ENCODE data around the gene CDC45.
"Not testable (repeated sequence)": the region's sequence is repeated elsewhere in the genome, so short reads cannot be mapped to it uniquely, and the experiment has no call there.

Gene CDC45

GRCh38 chr22:19443544-19444211 lies 36.0 kb upstream of the CDC45 start:
- Mint-ChIP-seq H3K36me3 (ENCODE audit: low read depth) (peaks cover 36% of the 10 kb centered on the region), H3K4me3 (no peak overlapping the region)

DNA sequence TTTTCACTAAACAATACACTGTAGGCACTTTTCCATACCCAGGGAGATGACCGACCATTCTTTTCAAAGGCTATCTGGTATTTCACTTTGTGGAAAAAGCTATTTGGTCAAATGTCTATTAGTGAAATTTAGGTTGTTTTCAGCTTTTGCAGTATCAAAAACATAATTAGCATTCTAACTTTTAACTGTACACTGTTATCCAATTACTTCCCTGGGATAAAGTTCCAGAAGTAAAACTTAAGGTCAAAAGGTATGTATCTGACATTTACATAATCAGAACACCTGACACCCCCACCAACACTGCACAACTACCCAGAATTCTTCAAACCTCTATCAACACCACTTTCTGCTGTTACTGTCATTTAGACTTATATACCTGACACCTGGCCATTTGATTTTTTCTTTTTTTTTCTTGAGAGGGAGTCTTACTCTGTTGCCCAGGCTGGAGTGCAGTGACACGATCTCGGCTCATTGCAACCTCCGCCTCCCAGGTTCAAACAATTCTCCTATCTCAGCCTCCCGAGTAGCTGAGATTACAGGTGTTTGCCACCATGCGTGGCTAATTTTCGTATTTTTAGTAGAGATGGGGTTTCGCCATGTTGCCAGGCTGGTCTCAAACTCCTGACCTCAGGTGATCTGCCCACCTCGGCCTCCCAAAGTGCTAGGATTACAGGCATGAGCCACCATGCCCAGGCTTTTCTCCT lies 34.3 kb upstream of the CDC45 start:
- ATAC-seq, H3K4me3 Mint-ChIP-seq, H3K9me3 Mint-ChIP-seq, H3K27ac Mint-ChIP-seq, DNase-seq, H3K27me3 Mint-ChIP-seq: not testable (repeated sequence)
- peaks cover 43% of the 10 kb centered on the region for H3K4me1 Mint-ChIP-seq
- peaks cover 30% of the 10 kb centered on the region for H3K36me3 Mint-ChIP-seq (ENCODE audit: low read depth)

More at GRCh38 chr22:19443544-19444211, 36.0 kb upstream of the CDC45 start:
- no peaks in the 10 kb centered on the region for H3K27me3 Mint-ChIP-seq
- no peak overlapping the region for H3K27ac Mint-ChIP-seq
- DNase-seq (no peak), ATAC-seq (no peak)
- H3K9me3 Mint-ChIP-seq = no peaks in the 10 kb centered on the region
- peaks cover 33% of the 10 kb centered on the region for H3K4me1 Mint-ChIP-seq

DNA sequence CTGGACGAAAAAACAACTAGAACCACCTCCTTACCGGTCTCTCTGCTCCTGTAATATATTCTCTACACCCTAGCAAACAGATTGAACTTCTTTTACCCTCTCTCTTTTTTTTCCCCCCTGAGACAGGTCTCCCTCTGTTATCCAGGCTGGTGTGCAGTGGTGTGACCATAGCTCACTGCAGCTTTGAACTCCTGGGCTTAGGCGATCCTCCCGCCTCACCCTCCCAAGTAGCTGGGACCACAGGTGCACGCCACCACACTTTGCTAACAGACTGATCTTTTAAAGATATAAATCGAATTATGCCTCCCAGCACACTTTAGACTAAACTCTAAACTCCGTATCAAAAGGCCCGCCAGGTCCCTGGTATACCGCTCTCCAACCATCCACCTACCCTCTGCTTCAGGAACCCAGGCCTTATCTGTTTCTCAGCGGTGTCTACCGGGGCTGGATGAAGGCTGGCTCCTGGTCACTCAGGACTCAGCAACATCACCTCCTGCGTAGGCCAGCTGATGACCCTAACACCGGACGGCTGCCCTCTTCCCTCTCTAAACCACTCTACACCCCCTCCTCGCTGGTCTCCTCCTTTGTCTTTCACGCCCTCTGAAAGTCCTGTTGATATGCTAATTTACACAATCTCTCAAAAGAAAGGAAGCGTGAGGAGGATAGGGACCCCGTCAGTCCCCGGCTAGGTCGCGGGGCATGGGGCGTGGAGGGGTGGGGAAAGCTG lies 33.0 kb upstream of the CDC45 start:
- no peaks in the 10 kb centered on the region for H3K9me3 Mint-ChIP-seq
- DNase-seq (no peak), ATAC-seq (no peak)
- H3K4me3 Mint-ChIP-seq = peak overlapping the region; percentile 84
- peaks cover 40% of the 10 kb centered on the region for H3K4me1 Mint-ChIP-seq
- H3K27ac Mint-ChIP-seq = peak overlapping the region; percentile 87
- peaks cover 29% of the 10 kb centered on the region for H3K36me3 Mint-ChIP-seq (ENCODE audit: low read depth)
- H3K27me3 Mint-ChIP-seq = no peaks in the 10 kb centered on the region

GRCh38 chr22:19447330-19448075 lies 32.2 kb upstream of the CDC45 start, which contains the start of gene C22orf39:
C22orf39 (minus strand) TSS chr22:19447711; CDS start chr22:19447688, 23 bp downstream.
- peaks cover 38% of the 10 kb centered on the region for H3K4me1 Mint-ChIP-seq
- H3K27me3 Mint-ChIP-seq = no peaks in the 10 kb centered on the region
- H3K36me3 Mint-ChIP-seq (ENCODE audit: low read depth) = peaks cover 27% of the 10 kb centered on the region
- H3K4me3 Mint-ChIP-seq = peak within 1 kb of the TSS; percentile 84
- ATAC-seq (peak; percentile 89), DNase-seq (peak; percentile 81)
- H3K9me3 Mint-ChIP-seq = no peaks in the 10 kb centered on the region
- peak within 1 kb of the TSS; percentile 88 for H3K27ac Mint-ChIP-seq

DNA sequence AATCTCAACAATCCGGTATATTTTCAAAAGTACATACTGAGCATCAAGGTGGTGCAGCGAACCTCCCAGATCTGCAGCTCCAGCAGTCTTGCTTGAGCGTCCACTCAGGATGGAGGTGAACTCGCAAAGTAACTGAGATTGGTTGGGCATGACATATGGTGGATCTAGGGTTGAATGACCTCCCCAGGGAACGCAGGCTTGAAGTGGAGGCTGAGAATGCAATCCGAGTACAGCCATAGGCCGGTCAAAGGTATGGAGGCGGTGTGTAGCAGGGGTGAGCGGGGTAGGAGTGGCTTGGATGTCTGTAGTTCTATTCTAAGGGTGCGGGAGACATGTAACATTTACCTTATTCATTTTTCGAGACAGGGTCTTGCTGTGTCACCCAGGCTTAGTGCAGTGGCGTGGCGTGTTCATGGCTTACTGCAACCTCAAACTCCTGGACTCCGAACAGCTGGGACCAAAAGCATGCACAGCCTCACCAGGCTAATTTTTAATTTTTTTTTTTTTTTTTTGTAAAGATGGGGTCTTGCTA lies 31.6 kb upstream of the CDC45 start:
- Mint-ChIP-seq H3K4me1 (peaks cover 36% of the 10 kb centered on the region), H3K4me3 (peak overlapping the region; percentile 84), H3K9me3 (no peaks in the 10 kb centered on the region), H3K27me3 (no peaks in the 10 kb centered on the region), H3K36me3 (ENCODE audit: low read depth) (peaks cover 26% of the 10 kb centered on the region), H3K27ac (peak overlapping the region; percentile 88)
- peak; percentile 34 for DNase-seq
- peak; percentile 38 for ATAC-seq

DNA sequence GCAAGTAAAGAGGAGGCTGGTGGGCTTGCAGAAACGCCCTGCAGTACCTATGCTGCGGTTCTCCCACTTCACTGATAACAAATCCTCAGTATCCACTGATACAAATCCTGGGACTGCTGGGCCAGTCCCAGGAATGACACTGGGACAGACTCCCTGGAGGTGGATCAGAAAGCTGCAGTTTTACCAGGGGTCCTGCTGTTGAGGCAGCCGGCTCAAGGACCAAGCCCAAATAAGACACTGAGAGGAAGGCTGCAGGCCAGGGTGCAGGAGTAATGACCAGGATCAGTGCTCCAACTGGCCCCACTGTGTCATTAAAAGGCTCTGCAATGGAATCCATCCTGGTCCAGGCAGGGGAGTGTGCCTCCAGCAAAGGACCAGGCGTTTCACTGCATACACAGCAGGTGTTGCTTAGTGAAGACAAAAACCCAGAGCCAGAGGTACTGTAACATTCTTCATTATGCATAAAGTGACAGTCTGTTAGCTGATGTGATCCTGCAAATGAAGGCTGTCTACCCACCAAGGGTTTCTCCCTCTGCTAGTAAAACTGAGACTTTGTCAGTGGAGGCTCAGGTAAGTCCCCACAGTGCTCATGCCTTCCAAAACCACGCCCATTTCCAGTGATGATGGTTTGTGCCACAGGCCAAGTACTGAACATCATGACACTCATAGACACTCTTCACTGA lies 30.8 kb upstream of the CDC45 start:
- Mint-ChIP-seq H3K27me3 (no peaks in the 10 kb centered on the region), H3K27ac (peak overlapping the region; percentile 57), H3K36me3 (ENCODE audit: low read depth) (peaks cover 26% of the 10 kb centered on the region), H3K9me3 (no peaks in the 10 kb centered on the region), H3K4me3 (peak overlapping the region; percentile 84), H3K4me1 (peaks cover 34% of the 10 kb centered on the region)
- DNase-seq = peak; percentile 46
- peak; percentile 57 for ATAC-seq

GRCh38 chr22:19449422-19449767 lies 30.3 kb upstream of the CDC45 start:
- Mint-ChIP-seq H3K36me3 (ENCODE audit: low read depth) (peaks cover 31% of the 10 kb centered on the region), H3K27me3 (no peaks in the 10 kb centered on the region), H3K4me3 (no peak overlapping the region), H3K9me3 (no peaks in the 10 kb centered on the region), H3K27ac (peak overlapping the region; percentile 11), H3K4me1 (peaks cover 36% of the 10 kb centered on the region)
- no peak for DNase-seq
- ATAC-seq = no peak

- Mint-ChIP-seq H3K4me3 (no peak overlapping the region), H3K4me1 (peaks cover 31% of the 10 kb centered on the region), H3K9me3 (no peaks in the 10 kb centered on the region), H3K27me3 (no peaks in the 10 kb centered on the region), H3K27ac (peak overlapping the region; percentile 9), H3K36me3 (ENCODE audit: low read depth) (peaks cover 41% of the 10 kb centered on the region)
- DNase-seq (no peak), ATAC-seq (no peak)
Measured at GRCh38 chr22:19450363-19451175, 29.2 kb upstream of the CDC45 start.

GRCh38 chr22:19451570-19451969 lies 28.1 kb upstream of the CDC45 start:
- peaks cover 26% of the 10 kb centered on the region for H3K4me1 Mint-ChIP-seq
- no peak for DNase-seq
- H3K27me3 Mint-ChIP-seq = no peaks in the 10 kb centered on the region
- H3K9me3 Mint-ChIP-seq = no peaks in the 10 kb centered on the region
- H3K36me3 Mint-ChIP-seq (ENCODE audit: low read depth) = peaks cover 41% of the 10 kb centered on the region
- H3K27ac Mint-ChIP-seq = no peak overlapping the region
- H3K4me3 Mint-ChIP-seq = no peak overlapping the region
- no peak for ATAC-seq

- peaks cover 46% of the 10 kb centered on the region for H3K36me3 Mint-ChIP-seq (ENCODE audit: low read depth)
- H3K27ac Mint-ChIP-seq = no peak overlapping the region
Measured at GRCh38 chr22:19453718-19454117, 26.0 kb upstream of the CDC45 start.

DNA sequence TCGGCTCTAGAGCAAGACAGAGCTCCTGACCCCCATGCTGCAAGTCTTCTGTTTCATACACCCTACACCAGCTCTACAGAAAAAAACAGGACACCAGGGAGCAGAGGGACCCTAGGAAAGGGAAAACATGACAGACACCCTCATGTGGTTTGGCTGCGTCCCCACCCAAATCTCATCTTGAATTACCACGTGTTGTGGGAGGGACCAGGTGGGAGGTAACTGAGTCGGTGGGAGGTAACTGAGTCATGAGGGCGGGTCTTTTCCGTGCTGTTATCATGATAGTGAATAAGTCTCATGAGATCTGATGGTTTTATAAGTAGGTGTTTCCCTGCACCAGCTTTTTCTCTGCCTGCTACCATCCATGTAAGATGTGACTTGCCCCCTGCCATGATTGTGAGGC lies 25.6 kb upstream of the CDC45 start:
- Mint-ChIP-seq H3K36me3 (ENCODE audit: low read depth) (peaks cover 46% of the 10 kb centered on the region), H3K9me3 (no peaks in the 10 kb centered on the region), H3K27ac (peak overlapping the region; percentile 47), H3K4me3 (no peak overlapping the region), H3K27me3 (no peaks in the 10 kb centered on the region), H3K4me1 (peaks cover 8% of the 10 kb centered on the region)
- DNase-seq (no peak), ATAC-seq (no peak)

More at GRCh38 chr22:19453718-19454117, 26.0 kb upstream of the CDC45 start:
- ATAC-seq = no peak
- peaks cover 13% of the 10 kb centered on the region for H3K4me1 Mint-ChIP-seq
- no peak overlapping the region for H3K4me3 Mint-ChIP-seq
- H3K27me3 Mint-ChIP-seq = no peaks in the 10 kb centered on the region
- H3K9me3 Mint-ChIP-seq = no peaks in the 10 kb centered on the region
- DNase-seq = no peak

DNA sequence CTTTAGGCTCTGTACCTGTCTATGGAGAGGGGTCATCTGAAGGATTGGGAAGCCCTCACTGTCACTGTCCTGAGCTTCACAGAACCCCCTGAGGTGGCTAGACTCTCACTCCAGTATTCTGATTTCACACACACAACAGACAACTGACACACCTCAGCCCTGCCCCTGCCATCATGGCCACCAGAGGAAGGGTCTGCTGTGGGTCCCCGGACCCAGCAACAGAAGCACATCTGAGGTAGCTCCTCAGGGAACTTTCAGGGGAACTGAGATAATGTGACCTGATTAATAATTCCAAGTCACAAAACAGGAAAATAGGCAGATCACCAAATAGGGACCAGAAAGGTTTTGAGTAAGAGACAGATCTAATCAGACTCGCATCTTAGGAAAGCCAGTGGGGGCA lies 24.7 kb upstream of the CDC45 start:
- no peak overlapping the region for H3K4me3 Mint-ChIP-seq
- H3K27me3 Mint-ChIP-seq = no peaks in the 10 kb centered on the region
- ATAC-seq (no peak), DNase-seq (no peak)
- H3K36me3 Mint-ChIP-seq (ENCODE audit: low read depth) = peaks cover 48% of the 10 kb centered on the region
- H3K27ac Mint-ChIP-seq = no peak overlapping the region
- peaks cover 3% of the 10 kb centered on the region for H3K4me1 Mint-ChIP-seq
- no peaks in the 10 kb centered on the region for H3K9me3 Mint-ChIP-seq

Data from activated naive CD8-positive, alpha-beta T cell treated with anti-CD3 and anti-CD28 coated beads, Interleukin-2, amount 50 U/mL, for 24 hours (primary cell).